Osteoblast (primary cell): Measurements from ENCODE around the gene KIRREL3. TPM values are rescaled to one million over a fixed set of nuclear protein-coding genes. Genes with fewer than 3 reads are reported as not detected.

Experiments used
- DNase-seq: peaks from one replicate; pipeline ENCODE4 v3.0.0; 2011; ENCODE audit warnings: low spot score, mixed read lengths; ENCODE audit not compliant: insufficient read length; ENCODE audit errors: missing footprints
- H2AFZ ChIP-seq: 2 replicates; pipeline ENCODE4 v1.6.0; 2011; ENCODE audit warnings: mild to moderate bottlenecking, low read length
- H3K27ac ChIP-seq: 2 replicates; pipeline ENCODE4 v1.5.1; 2011; ENCODE audit warnings: mild to moderate bottlenecking, low read depth, low read length, moderate library complexity
- H3K27me3 ChIP-seq: 2 replicates; pipeline ENCODE4 v1.6.0; 2012; ENCODE audit warnings: mild to moderate bottlenecking, control low read depth, inconsistent platforms, low read length, moderate library complexity; ENCODE audit not compliant: insufficient read depth
- H3K36me3 ChIP-seq: 2 replicates; pipeline ENCODE4 v1.5.1; 2011; ENCODE audit warnings: mild to moderate bottlenecking, low read length, control low read depth, moderate library complexity; ENCODE audit not compliant: insufficient read depth
- H3K4me1 ChIP-seq: 2 replicates; pipeline ENCODE4 v1.5.1; 2011; ENCODE audit warnings: mild to moderate bottlenecking, low read length, control low read depth, moderate library complexity; ENCODE audit not compliant: insufficient read depth
- H3K4me2 ChIP-seq: 2 replicates; pipeline ENCODE4 v1.6.0; 2011; ENCODE audit warnings: mild to moderate bottlenecking, low read length; ENCODE audit not compliant: insufficient read depth
- H3K4me3 ChIP-seq: fragments of 200-600 bp; sonication (generic); 3 replicates; pipeline ENCODE4 v1.5.1; 2012; ENCODE audit warnings: mild to moderate bottlenecking, low read length, inconsistent platforms; ENCODE audit not compliant: insufficient read depth
- H3K79me2 ChIP-seq: 2 replicates; pipeline ENCODE4 v1.6.0; 2012; ENCODE audit warnings: mild to moderate bottlenecking, low read length, control low read depth, inconsistent platforms; ENCODE audit not compliant: insufficient read depth
- H3K9me3 ChIP-seq: 2 replicates; pipeline ENCODE4 v1.5.1; 2011; ENCODE audit warnings: low read depth, low read length, control low read depth
- H4K20me1 ChIP-seq: 2 replicates; pipeline ENCODE4 v1.6.0; 2012; ENCODE audit warnings: mild to moderate bottlenecking, low read length, control low read depth; ENCODE audit not compliant: insufficient read depth
- total RNA-seq: library from RNA; depleted of rRNA; stranded (reverse); fragments of >200 nt; gene quantifications from 2 replicates; pipeline ENCODE4 v1.2.3, GENCODE V29; 2012
- TF ChIP-seq, protein P1 (sequence below): IDR thresholded peaks from 2 replicates; pipeline ENCODE4 v1.5.1; 2011; ENCODE audit warnings: mild to moderate bottlenecking, low read depth, low read length, moderate library complexity; ENCODE audit errors: extremely low read depth

Gene KIRREL3
- total RNA-seq, 1 donor, result 3.6 TPM

DNA sequence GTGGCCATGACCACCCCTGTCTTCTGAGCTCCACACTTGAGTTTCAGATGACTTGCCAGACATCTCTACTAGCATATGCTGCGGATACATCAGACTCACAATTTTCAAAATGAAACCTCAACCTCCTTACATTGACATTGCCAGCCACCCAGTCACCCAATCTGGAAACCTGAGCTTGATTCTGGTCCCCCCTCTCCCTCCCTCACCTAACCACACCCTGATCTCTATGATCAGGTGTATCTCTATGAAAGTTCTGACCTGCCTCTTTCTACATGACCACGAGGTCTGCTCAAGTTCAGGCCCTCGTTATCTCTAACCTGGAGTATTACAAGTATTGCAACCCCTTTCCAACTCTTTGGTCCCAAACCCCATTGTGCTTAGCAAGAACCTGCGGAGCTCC, 254.1 kb downstream of the KIRREL3 start:
- H3K27me3 ChIP-seq, result no peaks in the 10 kb centered on the region
- H2AFZ ChIP-seq, result no peak overlapping the region
- no peaks in the 10 kb centered on the region for H3K36me3 ChIP-seq
- H3K4me3 ChIP-seq, result no peak overlapping the region
- H3K4me2 ChIP-seq, result no peak overlapping the region
- peaks cover 4% of the 10 kb centered on the region for H4K20me1 ChIP-seq
- H3K9me3 ChIP-seq, result no peaks in the 10 kb centered on the region
- TF ChIP-seq, protein P1, sequence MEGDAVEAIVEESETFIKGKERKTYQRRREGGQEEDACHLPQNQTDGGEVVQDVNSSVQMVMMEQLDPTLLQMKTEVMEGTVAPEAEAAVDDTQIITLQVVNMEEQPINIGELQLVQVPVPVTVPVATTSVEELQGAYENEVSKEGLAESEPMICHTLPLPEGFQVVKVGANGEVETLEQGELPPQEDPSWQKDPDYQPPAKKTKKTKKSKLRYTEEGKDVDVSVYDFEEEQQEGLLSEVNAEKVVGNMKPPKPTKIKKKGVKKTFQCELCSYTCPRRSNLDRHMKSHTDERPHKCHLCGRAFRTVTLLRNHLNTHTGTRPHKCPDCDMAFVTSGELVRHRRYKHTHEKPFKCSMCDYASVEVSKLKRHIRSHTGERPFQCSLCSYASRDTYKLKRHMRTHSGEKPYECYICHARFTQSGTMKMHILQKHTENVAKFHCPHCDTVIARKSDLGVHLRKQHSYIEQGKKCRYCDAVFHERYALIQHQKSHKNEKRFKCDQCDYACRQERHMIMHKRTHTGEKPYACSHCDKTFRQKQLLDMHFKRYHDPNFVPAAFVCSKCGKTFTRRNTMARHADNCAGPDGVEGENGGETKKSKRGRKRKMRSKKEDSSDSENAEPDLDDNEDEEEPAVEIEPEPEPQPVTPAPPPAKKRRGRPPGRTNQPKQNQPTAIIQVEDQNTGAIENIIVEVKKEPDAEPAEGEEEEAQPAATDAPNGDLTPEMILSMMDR, result no peak
- DNase-seq, result no peak
- H3K4me1 ChIP-seq, result no peaks in the 10 kb centered on the region
- no peak overlapping the region for H3K27ac ChIP-seq
- H3K79me2 ChIP-seq, result no peaks in the 10 kb centered on the region

DNA sequence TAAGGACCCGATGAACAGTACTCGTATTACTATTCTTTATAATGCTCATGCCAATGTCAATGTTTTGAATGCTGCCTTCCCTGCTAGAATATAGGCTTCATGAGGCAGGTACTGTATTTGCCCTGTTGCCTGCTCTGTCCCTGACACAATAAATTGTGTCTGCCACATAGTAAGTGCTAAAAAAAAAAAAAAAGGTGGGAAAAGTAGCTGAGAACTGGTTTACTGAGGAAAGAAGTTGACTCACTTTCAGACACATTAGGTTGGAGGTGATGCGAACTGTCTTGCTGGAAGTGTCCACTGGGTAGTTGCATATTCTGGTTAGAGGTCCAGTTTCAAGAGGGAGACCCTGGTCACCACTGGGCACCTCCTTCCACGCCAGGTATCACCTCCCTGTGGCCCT, 255.9 kb downstream of the KIRREL3 start:
- no peaks in the 10 kb centered on the region for H3K36me3 ChIP-seq
- H3K79me2 ChIP-seq, result no peaks in the 10 kb centered on the region
- H2AFZ ChIP-seq, result no peak overlapping the region
- peaks cover 2% of the 10 kb centered on the region for H4K20me1 ChIP-seq
- no peak overlapping the region for H3K4me3 ChIP-seq
- no peak overlapping the region for H3K4me2 ChIP-seq
- no peaks in the 10 kb centered on the region for H3K4me1 ChIP-seq
- no peaks in the 10 kb centered on the region for H3K9me3 ChIP-seq
- no peak for DNase-seq
- H3K27me3 ChIP-seq, result no peaks in the 10 kb centered on the region
- no peak overlapping the region for H3K27ac ChIP-seq
- TF ChIP-seq, protein P1, result no peak

DNA sequence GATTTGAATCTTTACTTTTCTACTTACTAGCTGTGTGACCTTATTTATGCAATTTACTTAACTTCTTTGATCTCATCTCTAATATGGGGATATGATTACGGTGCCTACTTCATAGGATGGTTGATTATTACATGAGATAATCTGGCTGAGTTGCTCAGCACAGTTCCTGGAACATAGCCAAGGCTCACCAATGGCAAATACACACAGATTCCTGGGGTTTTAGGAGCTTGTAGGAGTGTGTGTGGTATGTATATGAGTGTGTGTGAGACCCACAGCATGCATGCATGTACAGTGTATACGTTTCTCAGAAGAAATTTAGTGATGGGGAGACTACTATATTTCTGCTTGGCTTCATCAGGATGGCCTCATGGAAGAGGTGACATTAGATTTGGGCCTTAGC, 256.9 kb downstream of the KIRREL3 start:
- Histone ChIP-seq H3K27ac (no peak overlapping the region), H3K9me3 (no peaks in the 10 kb centered on the region), H3K36me3 (no peaks in the 10 kb centered on the region), H3K4me2 (no peak overlapping the region), H2AFZ (no peak overlapping the region), H3K79me2 (no peaks in the 10 kb centered on the region), H3K4me3 (no peak overlapping the region), H3K27me3 (no peaks in the 10 kb centered on the region), H4K20me1 (peaks cover 2% of the 10 kb centered on the region), H3K4me1 (peaks cover 6% of the 10 kb centered on the region)
- DNase-seq, result no peak
- TF ChIP-seq, protein P1, result no peak

DNA sequence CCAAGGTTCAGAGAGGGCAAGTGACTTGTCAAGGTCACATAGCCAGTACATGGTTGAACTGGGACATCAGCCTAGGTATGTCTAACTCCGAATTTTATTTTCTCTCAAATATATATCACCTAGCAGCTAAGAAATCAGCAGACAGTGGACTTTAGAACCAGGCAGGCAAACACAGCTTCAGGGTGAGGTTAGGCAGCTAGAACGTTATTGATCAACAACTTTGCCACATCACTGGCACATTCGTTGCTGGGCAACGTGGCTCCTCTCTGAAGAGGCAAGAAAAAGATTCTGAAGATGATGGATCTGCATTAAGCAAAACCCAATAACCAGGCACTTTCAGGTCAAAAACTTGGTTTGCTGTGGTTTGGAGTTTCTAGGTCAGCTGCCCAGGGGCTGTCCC, 258.0 kb downstream of the KIRREL3 start:
- Histone ChIP-seq H3K79me2 (no peaks in the 10 kb centered on the region), H3K4me1 (peaks cover 6% of the 10 kb centered on the region)
- TF ChIP-seq, protein P1, result no peak

More for the DNA sequence above, 258.0 kb downstream of the KIRREL3 start:
- H3K36me3 ChIP-seq, result no peaks in the 10 kb centered on the region
- H4K20me1 ChIP-seq, result peaks cover 2% of the 10 kb centered on the region
- no peaks in the 10 kb centered on the region for H3K9me3 ChIP-seq
- H3K4me3 ChIP-seq, result no peak overlapping the region
- no peaks in the 10 kb centered on the region for H3K27me3 ChIP-seq
- H2AFZ ChIP-seq, result no peak overlapping the region
- no peak overlapping the region for H3K27ac ChIP-seq
- no peak overlapping the region for H3K4me2 ChIP-seq
- no peak for DNase-seq
